RPMI8226 (cell line): Measurements from ENCODE around the gene ITGB1.

Source experiments
- DNase-seq: peaks from one replicate; pipeline ENCODE4 v3.0.0-alpha.2; 2015

The ITGB1 gene

GRCh38 chr10:32954545-32955298 lies 3.3 kb downstream of the ITGB1 start:
- DNase-seq: no peak

- no peak for DNase-seq
These were observed 4.0 kb downstream of the ITGB1 start for GRCh38 chr10:32954080-32954479.

- DNase-seq: no peak
These were observed 4.6 kb downstream of the ITGB1 start for GRCh38 chr10:32953277-32953927.

- no peak for DNase-seq
These were observed 5.3 kb downstream of the ITGB1 start for GRCh38 chr10:32952541-32953276.

- DNase-seq: no peak
These were observed 5.9 kb downstream of the ITGB1 start for GRCh38 chr10:32952094-32952493.

GRCh38 chr10:32951111-32951510 lies 6.9 kb downstream of the ITGB1 start:
- DNase-seq: no peak

GRCh38 chr10:32950591-32951108 lies 7.4 kb downstream of the ITGB1 start:
- DNase-seq: no peak

GRCh38 chr10:32949221-32949678 lies 8.8 kb downstream of the ITGB1 start:
- no peak for DNase-seq

GRCh38 chr10:32948451-32948850 lies 9.6 kb downstream of the ITGB1 start:
- no peak for DNase-seq

- DNase-seq: no peak
These were observed 10.4 kb downstream of the ITGB1 start for GRCh38 chr10:32947586-32947985.

GRCh38 chr10:32946108-32946507 lies 11.9 kb downstream of the ITGB1 start:
- DNase-seq: no peak

- DNase-seq: no peak
These were observed 14.0 kb downstream of the ITGB1 start for GRCh38 chr10:32943854-32944661.

- no peak for DNase-seq
These were observed 14.6 kb downstream of the ITGB1 start for GRCh38 chr10:32943395-32943794.

- no peak for DNase-seq
These were observed 15.9 kb downstream of the ITGB1 start for GRCh38 chr10:32942081-32942480.

GRCh38 chr10:32941357-32941756 lies 16.7 kb downstream of the ITGB1 start:
- no peak for DNase-seq

- DNase-seq: no peak
These were observed 17.4 kb downstream of the ITGB1 start for GRCh38 chr10:32940321-32941301.

GRCh38 chr10:32939296-32940111 lies 18.5 kb downstream of the ITGB1 start:
- no peak for DNase-seq

GRCh38 chr10:32938554-32939061 lies 19.4 kb downstream of the ITGB1 start:
- DNase-seq: no peak

- DNase-seq: no peak
These were observed 20.1 kb downstream of the ITGB1 start for GRCh38 chr10:32937911-32938424.

GRCh38 chr10:32932225-32932729 lies 25.8 kb downstream of the ITGB1 start:
- DNase-seq: no peak
